AG09309 (cell line): Measurements from ENCODE around the gene NTSR1.

ENCODE experiments used
- DNase-seq: peaks from one replicate; pipeline ENCODE4 v3.0.0-alpha.2; 2010; ENCODE audit warnings: low read depth
- H3K4me3 ChIP-seq: 2 replicates; pipeline ENCODE4 v1.5.1; 2011; ENCODE audit warnings: mild to moderate bottlenecking, low read depth, low read length, moderate library complexity; ENCODE audit not compliant: control insufficient read depth
- TF ChIP-seq, protein P1 (sequence below): IDR thresholded peaks from 2 replicates; pipeline ENCODE4 v1.5.1; 2011; ENCODE audit warnings: mild to moderate bottlenecking, low read depth, low read length, inconsistent platforms; ENCODE audit not compliant: insufficient read depth, control insufficient read depth; ENCODE audit errors: missing control alignments

The NTSR1 gene

GRCh38 chr20:62771396-62772102 is 62.9 kb downstream of the NTSR1 start:
- no peak overlapping the region for H3K4me3 ChIP-seq
- TF ChIP-seq, protein P1, sequence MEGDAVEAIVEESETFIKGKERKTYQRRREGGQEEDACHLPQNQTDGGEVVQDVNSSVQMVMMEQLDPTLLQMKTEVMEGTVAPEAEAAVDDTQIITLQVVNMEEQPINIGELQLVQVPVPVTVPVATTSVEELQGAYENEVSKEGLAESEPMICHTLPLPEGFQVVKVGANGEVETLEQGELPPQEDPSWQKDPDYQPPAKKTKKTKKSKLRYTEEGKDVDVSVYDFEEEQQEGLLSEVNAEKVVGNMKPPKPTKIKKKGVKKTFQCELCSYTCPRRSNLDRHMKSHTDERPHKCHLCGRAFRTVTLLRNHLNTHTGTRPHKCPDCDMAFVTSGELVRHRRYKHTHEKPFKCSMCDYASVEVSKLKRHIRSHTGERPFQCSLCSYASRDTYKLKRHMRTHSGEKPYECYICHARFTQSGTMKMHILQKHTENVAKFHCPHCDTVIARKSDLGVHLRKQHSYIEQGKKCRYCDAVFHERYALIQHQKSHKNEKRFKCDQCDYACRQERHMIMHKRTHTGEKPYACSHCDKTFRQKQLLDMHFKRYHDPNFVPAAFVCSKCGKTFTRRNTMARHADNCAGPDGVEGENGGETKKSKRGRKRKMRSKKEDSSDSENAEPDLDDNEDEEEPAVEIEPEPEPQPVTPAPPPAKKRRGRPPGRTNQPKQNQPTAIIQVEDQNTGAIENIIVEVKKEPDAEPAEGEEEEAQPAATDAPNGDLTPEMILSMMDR = no peak
- DNase-seq = no peak

GRCh38 chr20:62772103-62772611 is 63.5 kb downstream of the NTSR1 start:
- TF ChIP-seq, protein P1 = no peak
- no peak for DNase-seq
- H3K4me3 ChIP-seq = no peak overlapping the region

DNA sequence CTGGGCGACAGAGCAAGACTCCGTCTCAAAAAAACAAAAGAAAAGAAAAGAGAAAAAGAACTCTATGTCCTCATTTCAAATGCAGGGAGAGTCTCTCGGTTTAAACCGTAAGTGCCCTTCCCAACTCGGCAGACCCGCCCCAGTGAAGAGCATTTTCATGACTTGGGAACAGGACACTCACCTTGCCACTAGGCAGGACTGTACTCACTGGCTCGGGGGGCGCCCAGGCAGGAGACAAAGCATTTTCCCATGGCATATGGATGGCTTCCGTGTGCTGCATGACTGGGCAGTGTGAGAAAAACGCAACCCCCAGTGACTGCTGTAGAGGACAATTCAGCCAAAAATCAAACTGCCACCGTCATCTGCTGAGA is 64.0 kb downstream of the NTSR1 start:
- no peak overlapping the region for H3K4me3 ChIP-seq
- DNase-seq = no peak
- TF ChIP-seq, protein P1 = no peak

DNA sequence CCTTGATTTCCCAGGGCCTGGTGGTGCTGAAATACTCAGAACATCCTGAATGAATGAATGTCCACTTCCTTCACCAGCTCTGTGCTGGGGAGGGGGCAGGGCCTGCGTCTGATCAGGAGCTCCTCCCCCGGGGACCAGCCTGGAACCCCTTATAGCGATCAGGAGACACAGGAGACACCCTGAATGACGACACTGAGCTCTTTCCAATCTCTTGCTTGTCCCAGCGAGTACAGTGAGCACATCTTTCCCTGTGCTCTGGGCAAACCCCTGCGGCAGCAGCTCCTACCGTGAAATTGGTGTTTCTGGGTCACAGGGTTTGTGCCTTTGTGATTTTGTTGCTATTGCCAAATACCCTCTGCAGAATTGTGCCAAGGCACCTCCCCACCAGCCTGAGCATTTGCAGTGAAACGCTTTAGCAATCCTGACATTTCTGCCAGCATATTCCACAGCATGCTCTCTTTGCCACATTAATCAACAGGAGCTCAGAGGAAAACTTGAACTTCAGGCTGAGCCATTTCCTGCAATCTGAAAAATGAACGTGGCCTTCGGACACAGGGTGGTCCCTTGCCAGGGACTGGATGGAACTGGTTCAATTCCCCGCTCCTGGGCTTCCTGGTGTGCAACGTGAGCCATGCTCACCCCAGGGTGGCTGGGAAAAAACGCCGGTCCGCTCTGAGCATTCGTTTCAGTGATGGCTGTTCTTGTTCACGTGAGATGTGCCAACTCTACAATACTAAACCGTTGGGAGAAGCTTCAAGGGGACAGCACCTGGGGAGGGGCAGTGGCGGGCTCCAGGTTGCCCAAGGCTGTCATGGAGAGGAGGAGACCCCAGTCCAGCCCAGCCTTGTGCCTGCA is 64.6 kb downstream of the NTSR1 start:
- TF ChIP-seq, protein P1 = no peak
- no peak for DNase-seq

DNA sequence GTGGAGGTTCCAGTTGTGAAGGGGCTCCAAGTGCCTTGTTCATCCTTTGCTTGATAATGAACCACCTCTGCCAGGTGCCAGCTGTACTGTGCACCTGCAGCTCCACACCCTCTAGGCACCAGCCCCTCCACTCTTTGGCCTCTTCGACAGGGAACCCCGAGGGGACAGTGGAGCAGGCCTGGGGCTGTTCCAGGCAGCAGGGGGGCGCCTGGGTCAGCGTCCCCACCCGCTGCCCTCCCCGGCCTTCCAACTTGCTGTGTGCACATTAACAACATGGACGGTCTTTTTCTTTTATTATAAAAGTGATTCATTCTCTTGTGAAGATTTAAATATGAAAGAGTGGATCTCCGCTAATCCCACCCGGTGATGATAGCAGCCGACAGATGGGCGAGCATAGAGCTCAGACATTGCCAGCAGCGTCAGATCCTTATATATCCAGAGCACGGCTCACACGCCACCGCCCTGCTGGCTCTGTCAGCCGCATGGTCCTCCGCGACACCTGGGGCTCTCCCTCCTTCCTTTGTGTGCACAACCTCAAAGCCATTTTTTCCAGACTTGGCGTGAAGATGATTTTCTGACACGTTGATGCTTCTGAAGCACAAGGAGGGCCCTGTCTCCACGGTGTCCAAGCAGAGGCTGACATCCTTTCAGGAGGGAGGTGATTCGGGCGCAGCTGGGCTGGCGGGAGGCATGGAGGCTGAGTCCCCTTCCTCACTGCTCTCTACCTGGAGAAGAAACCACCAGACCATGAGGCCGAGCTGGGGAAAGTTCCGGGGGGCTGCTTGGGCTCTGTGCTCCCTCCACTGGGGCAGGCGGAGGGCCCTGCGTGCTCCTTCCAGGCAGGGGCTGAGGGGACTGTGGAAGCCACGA is 65.4 kb downstream of the NTSR1 start:
- H3K4me3 ChIP-seq = no peak overlapping the region
- TF ChIP-seq, protein P1 = no peak
- no peak for DNase-seq

More for the DNA sequence above, 64.6 kb downstream of the NTSR1 start:
- H3K4me3 ChIP-seq = no peak overlapping the region

DNA sequence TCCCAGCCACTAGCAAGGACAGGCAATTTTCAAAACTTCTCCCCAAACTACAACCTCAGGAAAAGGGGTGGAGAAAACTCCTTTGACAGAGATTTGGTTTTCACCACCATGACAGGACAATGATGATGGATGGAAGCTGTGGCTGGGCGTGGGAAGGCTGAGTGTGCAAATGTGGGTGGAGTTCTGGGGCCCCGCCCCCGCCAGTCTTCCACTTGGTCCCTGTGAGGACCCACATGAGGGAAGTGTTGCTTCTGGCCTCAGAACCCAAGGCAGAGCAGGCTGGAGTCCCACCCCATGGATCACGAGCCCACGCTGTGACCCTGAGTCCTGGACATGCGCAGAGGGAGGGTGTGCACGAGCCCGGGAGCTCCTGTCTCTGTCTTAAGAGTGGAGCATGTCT is 66.1 kb downstream of the NTSR1 start:
- DNase-seq = no peak
- TF ChIP-seq, protein P1 = no peak
- no peak overlapping the region for H3K4me3 ChIP-seq
